GM12875 (cell line): ENCODE data around the gene SLC22A23.

ENCODE experiments used
- H3K4me3 ChIP-seq: one replicate; pipeline ENCODE4 v1.5.1; 2011; ENCODE audit warnings: low read depth, low read length, control low read depth
- TF ChIP-seq, protein P1 (sequence below): IDR thresholded peaks from 2 replicates; pipeline ENCODE4 v1.5.1; 2011; ENCODE audit warnings: low read depth, mild to moderate bottlenecking, control low read depth, inconsistent platforms, low read length, moderate library complexity, borderline replicate concordance; ENCODE audit not compliant: insufficient read depth

The SLC22A23 gene

DNA sequence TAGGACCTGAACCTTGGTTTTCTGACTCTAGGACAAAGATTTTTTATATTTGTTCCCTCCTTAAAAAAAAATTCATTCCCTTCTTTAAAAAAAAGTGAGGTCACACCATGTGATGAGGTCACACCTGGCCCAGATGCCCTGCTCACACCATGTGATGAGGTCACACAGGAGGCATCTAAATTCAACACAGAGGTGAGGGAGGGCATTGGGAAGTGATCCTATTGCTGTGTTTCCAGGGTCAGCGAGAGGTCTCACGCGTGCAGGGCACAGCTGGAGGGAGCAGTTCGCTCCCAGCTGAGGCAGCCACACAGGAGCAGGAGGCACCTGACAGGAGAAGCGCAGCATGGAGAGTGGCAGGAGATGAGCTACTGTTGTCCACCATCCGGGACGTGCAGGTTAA is 92.5 kb downstream of the SLC22A23 start:
- H3K4me3 ChIP-seq, result no peak overlapping the region
- TF ChIP-seq, protein P1, sequence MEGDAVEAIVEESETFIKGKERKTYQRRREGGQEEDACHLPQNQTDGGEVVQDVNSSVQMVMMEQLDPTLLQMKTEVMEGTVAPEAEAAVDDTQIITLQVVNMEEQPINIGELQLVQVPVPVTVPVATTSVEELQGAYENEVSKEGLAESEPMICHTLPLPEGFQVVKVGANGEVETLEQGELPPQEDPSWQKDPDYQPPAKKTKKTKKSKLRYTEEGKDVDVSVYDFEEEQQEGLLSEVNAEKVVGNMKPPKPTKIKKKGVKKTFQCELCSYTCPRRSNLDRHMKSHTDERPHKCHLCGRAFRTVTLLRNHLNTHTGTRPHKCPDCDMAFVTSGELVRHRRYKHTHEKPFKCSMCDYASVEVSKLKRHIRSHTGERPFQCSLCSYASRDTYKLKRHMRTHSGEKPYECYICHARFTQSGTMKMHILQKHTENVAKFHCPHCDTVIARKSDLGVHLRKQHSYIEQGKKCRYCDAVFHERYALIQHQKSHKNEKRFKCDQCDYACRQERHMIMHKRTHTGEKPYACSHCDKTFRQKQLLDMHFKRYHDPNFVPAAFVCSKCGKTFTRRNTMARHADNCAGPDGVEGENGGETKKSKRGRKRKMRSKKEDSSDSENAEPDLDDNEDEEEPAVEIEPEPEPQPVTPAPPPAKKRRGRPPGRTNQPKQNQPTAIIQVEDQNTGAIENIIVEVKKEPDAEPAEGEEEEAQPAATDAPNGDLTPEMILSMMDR, result no peak

DNA sequence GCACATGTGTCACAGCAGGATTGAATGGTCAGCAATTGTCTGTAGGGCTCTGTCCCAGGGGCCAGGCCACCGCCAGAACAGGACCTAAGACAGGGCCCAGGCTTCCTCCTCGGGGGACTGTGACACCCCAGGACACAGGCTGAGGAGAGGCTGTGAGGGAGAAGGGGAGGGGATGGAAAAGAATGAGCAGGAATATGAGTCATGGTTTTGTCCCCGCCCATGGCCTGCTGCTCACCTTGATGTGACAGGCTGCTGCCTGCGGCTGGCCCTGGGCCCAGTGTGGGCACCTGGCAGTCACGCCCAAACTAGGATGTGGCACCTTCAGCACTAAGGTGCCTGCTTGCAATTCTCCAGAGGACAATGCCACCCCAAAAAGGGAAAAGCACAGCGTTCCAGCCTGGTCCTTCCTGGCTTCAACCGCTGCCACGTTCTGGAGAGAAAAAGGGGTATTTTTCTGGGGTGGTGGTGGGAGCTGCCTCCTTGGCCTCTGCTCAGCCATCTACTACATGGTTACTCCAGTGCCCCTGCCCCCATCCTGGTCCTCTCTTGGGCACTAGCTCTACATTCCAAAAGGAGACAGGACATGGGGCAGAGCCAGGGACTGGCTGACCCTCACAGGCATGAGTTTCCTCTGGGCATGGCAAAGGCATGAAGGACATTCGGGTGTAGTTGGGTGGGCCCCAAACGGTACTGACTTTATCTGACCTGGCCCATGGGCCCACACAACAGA is 93.4 kb downstream of the SLC22A23 start:
- no peak overlapping the region for H3K4me3 ChIP-seq
- TF ChIP-seq, protein P1, result no peak

DNA sequence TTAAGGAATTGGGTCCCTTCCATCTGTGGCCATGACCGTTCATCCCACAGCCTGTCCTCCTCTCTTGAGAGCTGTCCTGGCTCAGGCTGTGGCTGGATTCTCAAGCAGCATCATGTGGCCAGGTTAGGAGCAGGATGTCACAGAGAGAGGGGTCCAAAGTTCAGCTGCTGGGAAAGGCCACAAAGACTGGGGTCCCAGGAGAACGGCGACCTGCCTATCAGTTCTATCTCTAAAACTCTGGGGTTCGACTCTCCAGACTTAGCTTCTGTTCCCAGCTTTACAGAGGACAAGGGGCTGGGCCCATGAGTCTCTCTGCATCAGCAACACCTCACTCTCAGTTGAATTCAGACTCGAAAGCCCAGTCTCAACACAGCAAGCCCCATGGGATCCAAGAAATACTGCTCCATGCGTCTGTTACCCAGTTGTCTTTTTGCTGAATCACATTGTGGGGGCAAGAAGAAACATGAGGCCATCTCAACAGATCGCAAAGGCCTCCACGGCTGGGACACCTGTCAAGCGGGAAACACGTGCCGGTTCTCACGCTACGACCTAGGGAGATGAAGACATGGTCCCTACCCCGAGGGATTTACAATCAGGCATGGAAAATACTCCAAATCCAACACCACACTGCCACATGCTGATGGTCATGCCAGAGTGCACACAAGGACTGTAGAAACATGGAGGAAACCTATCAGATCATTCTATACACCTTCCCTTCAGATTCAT is 95.4 kb downstream of the SLC22A23 start:
- H3K4me3 ChIP-seq, result no peak overlapping the region
- TF ChIP-seq, protein P1, result no peak

DNA sequence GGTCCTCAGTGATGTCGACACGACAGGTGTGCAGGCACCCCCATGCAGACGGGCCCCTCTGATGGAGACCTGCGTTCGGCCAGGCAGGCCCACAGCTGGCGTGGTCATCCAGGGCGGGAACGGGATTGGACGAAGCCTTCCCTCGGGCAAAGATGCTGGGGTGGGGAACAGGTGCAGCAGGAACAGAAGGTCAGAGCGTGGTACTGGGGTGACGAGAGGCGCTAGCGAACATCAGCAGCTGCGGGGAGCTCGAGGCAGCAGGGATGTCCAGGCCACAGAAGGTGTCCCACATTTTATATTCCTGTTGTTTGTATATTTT is 96.2 kb downstream of the SLC22A23 start:
- H3K4me3 ChIP-seq, result no peak overlapping the region
- TF ChIP-seq, protein P1, result no peak

DNA sequence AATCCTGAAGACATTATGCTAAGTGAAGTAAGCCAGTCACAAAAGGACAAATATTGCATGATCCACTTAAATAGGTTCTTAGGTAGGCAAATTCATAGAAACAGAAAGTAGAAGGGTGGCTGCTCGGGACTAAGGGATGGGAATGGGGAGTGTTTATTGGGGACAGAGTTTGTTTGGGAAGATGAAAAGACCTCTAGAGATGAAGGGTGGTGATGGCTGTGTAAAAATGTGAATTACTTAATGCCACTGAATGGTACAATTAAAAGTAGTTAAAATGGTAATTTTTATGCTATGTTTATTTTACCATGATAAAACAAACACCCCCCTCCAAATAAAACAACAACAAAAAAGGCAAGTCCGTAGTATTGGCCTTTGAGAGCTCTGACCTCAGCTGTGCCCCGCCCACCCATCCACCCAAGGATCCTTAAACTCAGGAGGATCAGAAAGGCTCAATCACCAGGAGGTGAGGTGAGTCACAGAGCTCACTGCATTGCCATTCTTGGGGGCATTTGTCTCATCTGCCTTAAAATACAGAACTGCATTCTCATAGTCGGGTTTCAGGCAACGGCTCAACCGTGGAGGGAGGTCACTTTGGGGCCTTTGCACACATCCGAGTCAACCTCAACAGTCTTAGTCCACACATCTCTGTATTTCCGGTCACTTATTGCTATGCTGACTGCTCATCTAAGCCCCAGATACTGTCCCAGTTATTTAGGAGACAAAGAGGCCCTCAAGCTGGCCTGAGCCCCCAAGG is 96.7 kb downstream of the SLC22A23 start:
- no peak overlapping the region for H3K4me3 ChIP-seq
- TF ChIP-seq, protein P1, result no peak

DNA sequence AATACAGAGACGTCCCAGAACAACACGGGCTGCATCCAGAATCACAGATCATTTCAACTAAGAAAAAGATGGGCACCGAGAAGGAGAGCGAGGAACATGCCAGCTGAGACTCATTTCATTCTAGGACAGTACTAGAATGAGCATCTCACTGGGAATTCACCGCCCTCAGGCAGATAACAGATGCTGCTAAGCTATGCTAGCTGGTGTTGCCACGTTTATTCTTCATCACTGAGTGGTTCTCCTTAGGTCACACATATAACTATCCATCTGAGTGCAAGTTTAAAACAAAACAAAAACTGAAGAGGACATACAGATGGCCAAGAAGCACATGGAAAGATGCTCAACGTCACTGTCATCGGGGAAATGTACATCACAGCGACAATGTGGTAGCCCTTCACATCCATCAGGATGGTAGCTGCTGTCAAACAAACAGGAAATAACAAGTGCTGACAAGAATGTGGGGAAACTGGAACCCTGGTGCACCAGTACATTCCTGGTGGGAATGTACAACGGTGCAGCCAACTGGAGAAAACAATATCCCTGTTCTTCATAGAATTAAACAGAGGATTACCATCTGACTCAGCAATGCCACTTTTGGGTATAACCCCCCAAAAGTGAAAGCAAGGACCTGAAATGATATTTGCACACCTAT is 97.6 kb downstream of the SLC22A23 start:
- no peak overlapping the region for H3K4me3 ChIP-seq
- TF ChIP-seq, protein P1, result no peak
